ENCODE data around the gene FOXP2.

Gene FOXP2

GRCh38 chr7:114502454-114503254, 88.0 kb downstream of the FOXP2 start:
- H3K4me1 ChIP-seq (ENCODE audit: control insufficient read depth, insufficient read depth, low read length) = peaks cover 6% of the 10 kb centered on the region; the same call in 1 of the 2 replicates
- H3K36me3 ChIP-seq (ENCODE audit: control insufficient read depth in 2 of 2, insufficient read depth in 1 of 2, low read length in 2 of 2) = no peaks in the 10 kb centered on the region
- ChIA-PET CTCF (interaction anchor here (1.7 kb wide), 1 partner anchor 76 kb away, joined by 5 read pairs; no protein-coding TSS in a partner anchor), POLR2A (no interaction called here)
- peak overlapping the region; percentile 11 for H3K4me3 ChIP-seq (ENCODE audit: low read depth, low read length)
- H3K27ac ChIP-seq (ENCODE audit: extremely low read depth, low read depth, low read length) = peak overlapping the region; percentile 73
- H3K9me3 ChIP-seq (ENCODE audit: control insufficient read depth, insufficient read depth, low read depth, low read length) = no peaks in the 10 kb centered on the region
- no peak for TF ChIP-seq ZNF707 (tag by site-specific recombination; IDR thresholded peaks at IDR 0.05)
- TF ChIP-seq ZNF501 (tag by site-specific recombination; IDR thresholded peaks at IDR 0.05) = peak; percentile 37; the same call in 1 of the 2 replicates
- no peak for TF ChIP-seq ZNF529 (tag by site-specific recombination; IDR thresholded peaks at IDR 0.05; ENCODE audit: insufficient replicate concordance)
- peak; percentile 53; the same call in 1 of the 2 replicates for TF ChIP-seq ZNF664 (tag by site-specific recombination; IDR thresholded peaks at IDR 0.05)
- no peak for TF ChIP-seq ZNF670 (tag by site-specific recombination; IDR thresholded peaks at IDR 0.05; ENCODE audit: low read depth)
- peak; percentile 1; the same call in 1 of the 2 replicates for TF ChIP-seq PRDM4 (tag by site-specific recombination; IDR thresholded peaks at IDR 0.05)
- peak; percentile 19; the same call in 1 of the 2 replicates for TF ChIP-seq YY1 (tag by site-specific recombination; IDR thresholded peaks at IDR 0.05)
- peak; percentile 25; the same call in 1 of the 2 replicates for TF ChIP-seq ZNF335 (tag by site-specific recombination; conservative IDR thresholded peaks at IDR 0.05)
- 0 out of 2 replicates have a peak, but pooled peaks have one; percentile 14 for TF ChIP-seq ZNF518A (tag by site-specific recombination; conservative IDR thresholded peaks at IDR 0.05; ENCODE audit: low read depth)
- TF ChIP-seq ZBTB8A (tag by site-specific recombination; IDR thresholded peaks at IDR 0.05) = peak; percentile 42; the same call in 1 of the 2 replicates
- TF ChIP-seq ATF2 (tag by site-specific recombination; IDR thresholded peaks at IDR 0.05; ENCODE audit: low read depth) = peak; percentile 5; the same call in 1 of the 2 replicates
- TF ChIP-seq ZNF660 (tag by site-specific recombination; IDR thresholded peaks at IDR 0.05) = 0 out of 2 replicates have a peak, but pooled peaks have one; percentile 25
- no peak for TF ChIP-seq SALL2 (tag by site-specific recombination; IDR thresholded peaks at IDR 0.05; ENCODE audit: borderline replicate concordance)
- TF ChIP-seq ZNF530 (tag by site-specific recombination; IDR thresholded peaks at IDR 0.05; ENCODE audit: low read depth) = no peak
- peak; percentile 50; the same call in 1 of the 2 replicates for TF ChIP-seq OVOL3 (tag by site-specific recombination; IDR thresholded peaks at IDR 0.05)
- no peak for TF ChIP-seq ZNF791 (tag by site-specific recombination; IDR thresholded peaks at IDR 0.05)
- TF ChIP-seq HOXD13 (CRISPR knock-in tag; IDR thresholded peaks at IDR 0.05; ENCODE audit: borderline replicate concordance) = peak; percentile 64; the same call in 1 of the 2 replicates
- no peak for TF ChIP-seq TSHZ1 (tag by site-specific recombination; IDR thresholded peaks at IDR 0.05; ENCODE audit: borderline replicate concordance)
- no peak for TF ChIP-seq ZFP41 (tag by site-specific recombination; IDR thresholded peaks at IDR 0.05; ENCODE audit: borderline replicate concordance)
- peak; percentile 72; the same call in 1 of the 2 replicates for TF ChIP-seq TRIM28 (IDR thresholded peaks at IDR 0.05; ENCODE audit: borderline replicate concordance, low read length)
- TF ChIP-seq MZF1 (tag by site-specific recombination; IDR thresholded peaks at IDR 0.05; ENCODE audit: borderline replicate concordance) = peak; percentile 90; the same call in 1 of the 2 replicates
- TF ChIP-seq ZSCAN30 (tag by site-specific recombination; IDR thresholded peaks at IDR 0.05) = peak; percentile 74; the same call in 1 of the 2 replicates
- peak; percentile 77 for TF ChIP-seq ZEB2 (tag by site-specific recombination; IDR thresholded peaks at IDR 0.05)
- no peak for TF ChIP-seq ZSCAN23 (tag by site-specific recombination; IDR thresholded peaks at IDR 0.05)

Data from HEK293 (cell line).